Parathyroid adenoma (tissue), 2 donors: ENCODE data around the gene SORCS2.

Source experiments
- H2AFZ ChIP-seq: fragments of 300-600 bp; sonication (generic); one replicate; pipeline ENCODE4 v1.7.0; 2017; ENCODE audit warnings: antibody characterized with exemption, mild to moderate bottlenecking
- H3K27ac ChIP-seq: fragments of 300-600 bp; sonication (generic); one replicate; pipeline ENCODE4 v1.7.0; 2017
- H3K27me3 ChIP-seq: fragments of 300-600 bp; sonication (generic); one replicate; pipeline ENCODE4 v1.7.0; 2017; ENCODE audit warnings: low read length; ENCODE audit not compliant: control insufficient read depth, insufficient read depth
- H3K36me3 ChIP-seq: fragments of 300-600 bp; sonication (generic); one replicate; pipeline ENCODE4 v1.7.0; 2017; ENCODE audit warnings: low read length; ENCODE audit not compliant: control insufficient read depth, insufficient read depth
- H3K4me1 ChIP-seq: fragments of 300-600 bp; sonication (generic); one replicate; pipeline ENCODE4 v1.7.0; 2017; ENCODE audit warnings: control low read depth
- H3K4me2 ChIP-seq: fragments of 300-600 bp; sonication (generic); one replicate; pipeline ENCODE4 v1.7.0; 2017; ENCODE audit warnings: low read length
- H3K4me3 ChIP-seq: fragments of 300-600 bp; sonication (generic); one replicate; pipeline ENCODE4 v1.7.0; 2017; ENCODE audit warnings: low read depth, low read length
- H3K79me2 ChIP-seq: fragments of 300-600 bp; sonication (generic); one replicate; pipeline ENCODE4 v1.7.0; 2017; ENCODE audit warnings: control low read depth
- H3K9ac ChIP-seq: fragments of 300-600 bp; sonication (generic); one replicate; pipeline ENCODE4 v1.7.0; 2017; ENCODE audit warnings: mild to moderate bottlenecking
- H3K9me3 ChIP-seq: fragments of 300-600 bp; sonication (generic); one replicate; pipeline ENCODE4 v1.7.0; 2017; ENCODE audit warnings: low read length; ENCODE audit not compliant: control insufficient read depth
- TF ChIP-seq, protein P1 (sequence below): fragments of 300-600 bp; sonication (generic); IDR thresholded peaks from one replicate; pipeline ENCODE4 v1.7.0; 2017; ENCODE audit warnings: antibody characterized with exemption, mild to moderate bottlenecking
- donor health status: primary hyperparathyroidism.

SORCS2 gene

DNA sequence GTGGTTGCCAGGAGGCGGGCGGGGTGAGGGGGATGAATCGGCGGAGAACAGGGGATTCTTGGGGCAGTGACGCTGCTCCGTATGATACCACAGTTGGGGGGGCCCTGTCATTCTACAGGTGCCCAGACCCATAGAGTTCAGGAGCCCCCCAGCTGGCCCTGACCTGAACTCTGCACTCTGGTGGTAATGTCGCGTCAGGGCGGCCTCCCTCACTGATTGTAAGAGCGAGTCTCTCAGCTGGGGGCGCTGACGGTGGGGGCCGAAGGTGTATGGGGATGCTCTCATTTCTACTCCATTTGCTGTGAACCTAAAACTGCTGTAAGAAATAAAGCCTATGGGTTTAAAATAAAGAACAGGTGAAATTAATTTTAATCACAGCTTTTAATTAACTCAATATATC lies 334.2 kb downstream of the SORCS2 start:
- Histone ChIP-seq H3K9me3 (no peaks in the 10 kb centered on the region), H3K27ac (no peak overlapping the region), H3K9ac (no peak overlapping the region), H2AFZ (no peak overlapping the region), H3K4me2 (no peak overlapping the region), H3K36me3 (no peaks in the 10 kb centered on the region), H3K4me3 (no peak overlapping the region), H3K79me2 (no peaks in the 10 kb centered on the region), H3K4me1 (no peaks in the 10 kb centered on the region), H3K27me3 (no peaks in the 10 kb centered on the region)
- TF ChIP-seq, protein P1, sequence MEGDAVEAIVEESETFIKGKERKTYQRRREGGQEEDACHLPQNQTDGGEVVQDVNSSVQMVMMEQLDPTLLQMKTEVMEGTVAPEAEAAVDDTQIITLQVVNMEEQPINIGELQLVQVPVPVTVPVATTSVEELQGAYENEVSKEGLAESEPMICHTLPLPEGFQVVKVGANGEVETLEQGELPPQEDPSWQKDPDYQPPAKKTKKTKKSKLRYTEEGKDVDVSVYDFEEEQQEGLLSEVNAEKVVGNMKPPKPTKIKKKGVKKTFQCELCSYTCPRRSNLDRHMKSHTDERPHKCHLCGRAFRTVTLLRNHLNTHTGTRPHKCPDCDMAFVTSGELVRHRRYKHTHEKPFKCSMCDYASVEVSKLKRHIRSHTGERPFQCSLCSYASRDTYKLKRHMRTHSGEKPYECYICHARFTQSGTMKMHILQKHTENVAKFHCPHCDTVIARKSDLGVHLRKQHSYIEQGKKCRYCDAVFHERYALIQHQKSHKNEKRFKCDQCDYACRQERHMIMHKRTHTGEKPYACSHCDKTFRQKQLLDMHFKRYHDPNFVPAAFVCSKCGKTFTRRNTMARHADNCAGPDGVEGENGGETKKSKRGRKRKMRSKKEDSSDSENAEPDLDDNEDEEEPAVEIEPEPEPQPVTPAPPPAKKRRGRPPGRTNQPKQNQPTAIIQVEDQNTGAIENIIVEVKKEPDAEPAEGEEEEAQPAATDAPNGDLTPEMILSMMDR = no peak

DNA sequence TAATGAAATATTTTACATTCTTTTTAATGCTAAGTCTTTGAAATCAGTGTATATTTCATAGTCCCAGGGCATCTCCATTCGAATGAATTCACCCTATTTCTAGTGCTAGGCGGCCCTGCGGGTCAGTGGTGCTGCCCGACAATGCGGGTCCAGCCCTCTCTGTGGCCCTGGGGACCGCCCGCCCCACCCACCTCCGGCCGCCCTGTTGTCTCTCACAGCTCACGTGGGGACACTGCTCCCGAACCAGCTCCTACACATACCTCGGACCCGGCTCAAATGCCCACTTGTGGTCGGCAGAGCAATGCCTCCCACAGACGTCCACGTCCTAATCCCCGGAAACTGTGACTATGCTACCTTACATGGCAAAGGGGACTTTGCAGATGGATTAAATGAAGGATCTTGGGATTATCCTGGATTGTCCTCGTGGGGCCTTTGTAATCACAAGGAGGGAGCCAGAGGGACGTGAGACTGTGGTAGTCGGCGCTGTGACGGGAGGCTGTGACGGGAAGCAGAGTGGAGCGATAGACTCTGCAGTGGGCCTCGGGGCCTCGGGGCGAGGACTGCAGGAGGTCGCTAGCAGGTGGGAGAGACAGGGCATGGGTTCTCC lies 334.7 kb downstream of the SORCS2 start:
- H3K4me2 ChIP-seq = no peak overlapping the region
- H3K4me3 ChIP-seq = no peak overlapping the region
- no peaks in the 10 kb centered on the region for H3K27me3 ChIP-seq
- no peaks in the 10 kb centered on the region for H3K36me3 ChIP-seq
- TF ChIP-seq, protein P1 = no peak
- H3K27ac ChIP-seq = no peak overlapping the region
- no peaks in the 10 kb centered on the region for H3K4me1 ChIP-seq
- H3K9ac ChIP-seq = no peak overlapping the region
- H3K9me3 ChIP-seq = no peaks in the 10 kb centered on the region
- no peaks in the 10 kb centered on the region for H3K79me2 ChIP-seq
- H2AFZ ChIP-seq = no peak overlapping the region

GRCh38 chr4:7529368-7530080 lies 337.2 kb downstream of the SORCS2 start:
- Histone ChIP-seq H2AFZ (no peak overlapping the region), H3K9me3 (no peaks in the 10 kb centered on the region), H3K27me3 (no peaks in the 10 kb centered on the region), H3K27ac (no peak overlapping the region), H3K36me3 (no peaks in the 10 kb centered on the region), H3K4me1 (no peaks in the 10 kb centered on the region), H3K79me2 (no peaks in the 10 kb centered on the region), H3K9ac (no peak overlapping the region), H3K4me3 (no peak overlapping the region), H3K4me2 (no peak overlapping the region)
- TF ChIP-seq, protein P1 = no peak

GRCh38 chr4:7530082-7530481 lies 337.7 kb downstream of the SORCS2 start:
- H3K36me3 ChIP-seq = no peaks in the 10 kb centered on the region
- H3K79me2 ChIP-seq = no peaks in the 10 kb centered on the region
- TF ChIP-seq, protein P1 = no peak
- no peaks in the 10 kb centered on the region for H3K27me3 ChIP-seq
- H3K9me3 ChIP-seq = no peaks in the 10 kb centered on the region
- H3K9ac ChIP-seq = no peak overlapping the region
- no peak overlapping the region for H3K27ac ChIP-seq
- H2AFZ ChIP-seq = no peak overlapping the region
- no peak overlapping the region for H3K4me3 ChIP-seq
- no peak overlapping the region for H3K4me2 ChIP-seq
- no peaks in the 10 kb centered on the region for H3K4me1 ChIP-seq
